Measurements from ENCODE around the gene HCAR3. TPM values are rescaled to one million over a fixed set of nuclear protein-coding genes. Genes with fewer than 3 reads are reported as not detected.
"Not testable (repeated sequence)": the region's sequence is repeated elsewhere in the genome, so short reads cannot be mapped to it uniquely, and the experiment has no call there.

Gene HCAR3
- polyA plus RNA-seq, 3 donors = 0.18 to 0.28 (median 0.24) TPM

GRCh38 chr12:122676781-122677180 lies 39.8 kb downstream of the HCAR3 start:
- DNase-seq (ENCODE audit: low read depth in 3 of 3, low spot score in 2 of 3) = not testable (repeated sequence)

DNA sequence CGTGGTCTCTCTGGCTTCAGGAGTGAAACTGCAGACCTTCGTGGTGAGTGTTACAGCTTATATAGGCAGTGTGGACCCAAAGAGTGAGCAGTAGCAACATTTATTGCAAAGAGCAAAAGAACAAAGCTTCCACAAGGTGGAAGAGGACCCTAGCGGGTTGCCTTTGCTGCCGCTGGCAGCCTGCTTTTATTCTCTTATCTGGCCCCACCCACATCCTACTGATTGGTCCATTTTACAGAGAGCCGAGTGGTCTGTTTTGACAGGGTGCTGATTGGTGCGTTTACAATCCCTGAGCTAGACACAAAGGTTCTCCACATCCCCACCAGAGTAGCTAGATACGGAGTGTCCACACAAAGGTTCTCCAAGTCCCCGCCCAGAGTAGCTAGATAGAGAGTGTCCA lies 40.6 kb downstream of the HCAR3 start:
- DNase-seq (ENCODE audit: low read depth in 3 of 3, low spot score in 2 of 3) = not testable (repeated sequence)

GRCh38 chr12:122672515-122672914 lies 44.1 kb downstream of the HCAR3 start:
- no peak for DNase-seq (ENCODE audit: low read depth in 3 of 3, low spot score in 2 of 3)

GRCh38 chr12:122669397-122670070 lies 47.1 kb downstream of the HCAR3 start:
- DNase-seq (ENCODE audit: low read depth in 3 of 3, low spot score in 2 of 3) = no peak

GRCh38 chr12:122668268-122668667 lies 48.3 kb downstream of the HCAR3 start:
- DNase-seq (ENCODE audit: low read depth in 3 of 3, low spot score in 2 of 3) = no peak

DNA sequence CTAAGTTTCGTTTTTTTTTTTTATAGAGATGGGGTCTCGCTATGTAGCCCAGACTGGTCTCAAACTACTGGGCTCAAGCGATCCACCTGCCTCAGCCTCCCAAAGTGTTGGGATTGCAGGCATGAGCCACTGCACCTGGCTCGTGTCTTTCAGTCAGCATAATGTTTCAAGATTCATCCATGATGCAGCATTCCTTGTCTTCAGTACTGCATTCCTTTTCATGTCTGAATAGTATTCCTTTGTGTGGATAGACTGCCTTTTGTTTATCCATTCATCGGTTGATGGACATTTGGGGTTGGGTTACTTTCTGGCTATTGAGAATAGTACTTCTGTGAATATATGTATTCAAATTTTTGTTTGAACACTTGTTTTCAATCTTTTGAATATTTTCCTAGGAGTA lies 50.9 kb downstream of the HCAR3 start:
- no peak for DNase-seq (ENCODE audit: low read depth in 3 of 3, low spot score in 2 of 3)

GRCh38 chr12:122665349-122665748 lies 51.3 kb downstream of the HCAR3 start:
- DNase-seq (ENCODE audit: low read depth in 3 of 3, low spot score in 2 of 3) = no peak

Other genes with a start within 250 kb of the HCAR3 start
- gene ZCCHC8, start 215.9 kb downstream of the HCAR3 start, polyA plus RNA-seq (ENCODE audit: insufficient read length in 3 of 3) = 10 to 100 TPM; 34.3 to 36.8 (median 35.5) TPM
- 100 to 1,000 TPM; 215 to 259 (median 225) TPM for gene RSRC2, start 189.9 kb downstream of the HCAR3 start, polyA plus RNA-seq (ENCODE audit: insufficient read length in 3 of 3)
- gene KNTC1, start 189.6 kb downstream of the HCAR3 start, polyA plus RNA-seq (ENCODE audit: insufficient read length in 3 of 3) = 10 to 100 TPM; 31.6 to 37.1 (median 32.3) TPM
- gene HCAR2, start 13.5 kb downstream of the HCAR3 start, polyA plus RNA-seq (ENCODE audit: insufficient read length in 3 of 3) = under 1 TPM; 0.22 to 0.31 (median 0.24) TPM
- 1 to 10 TPM; 2.0 to 3.2 (median 2.4) TPM for gene HCAR1, start 14.0 kb upstream of the HCAR3 start, polyA plus RNA-seq (ENCODE audit: insufficient read length in 3 of 3)
- 10 to 100 TPM; 82.7 to 94.2 (median 92.4) TPM for gene DENR, start 36.0 kb upstream of the HCAR3 start, polyA plus RNA-seq (ENCODE audit: insufficient read length in 3 of 3)
- under 1 TPM; 0.21 to 0.49 (median 0.37) TPM for gene CCDC62, start 57.8 kb upstream of the HCAR3 start, polyA plus RNA-seq (ENCODE audit: insufficient read length in 3 of 3)
- 10 to 100 TPM; 54.6 to 56.9 (median 55.0) TPM for gene HIP1R, start 118.6 kb upstream of the HCAR3 start, polyA plus RNA-seq (ENCODE audit: insufficient read length in 3 of 3)
- gene VPS37B, start 179.3 kb upstream of the HCAR3 start, polyA plus RNA-seq (ENCODE audit: insufficient read length in 3 of 3) = 10 to 100 TPM; 20.4 to 22.7 (median 21.1) TPM
- gene ABCB9, start 249.7 kb upstream of the HCAR3 start, polyA plus RNA-seq (ENCODE audit: insufficient read length in 3 of 3) = 1 to 10 TPM; 5.1 to 5.8 (median 5.1) TPM